HG03025 (cell line): Measurements from ENCODE around the gene LSG1.

ENCODE experiments used
- ATAC-seq: cut with Tn5 transposase; IDR thresholded peaks from one replicate; pipeline ENCODE4 v1.9.1; 2021; ENCODE audit warnings: mild to moderate bottlenecking, moderate library complexity; ENCODE audit not compliant: unreplicated experiment, low FRiP score

Gene LSG1

GRCh38 chr3:194671900-194672808, at the start of gene LSG1:
Gene LSG1, minus strand, starts transcription at chr3:194672191. Its CDS starts 29 bp downstream, at chr3:194672162.
- peak; percentile 93 for ATAC-seq

- ATAC-seq = no peak
Observed at GRCh38 chr3:194720048-194720447, 48.1 kb upstream of the LSG1 start.

GRCh38 chr3:194718079-194718478, 46.1 kb upstream of the LSG1 start:
- no peak for ATAC-seq

- ATAC-seq = no peak
Observed at GRCh38 chr3:194715022-194715800, 43.2 kb upstream of the LSG1 start.

GRCh38 chr3:194714564-194714963, 42.6 kb upstream of the LSG1 start:
- ATAC-seq = no peak

GRCh38 chr3:194714137-194714455, 42.1 kb upstream of the LSG1 start:
- no peak for ATAC-seq

- no peak for ATAC-seq
Observed at GRCh38 chr3:194713299-194714136, 41.5 kb upstream of the LSG1 start.

GRCh38 chr3:194711913-194712312, 39.9 kb upstream of the LSG1 start:
- no peak for ATAC-seq

- ATAC-seq = no peak
Observed at GRCh38 chr3:194711286-194711685, 39.3 kb upstream of the LSG1 start.

- no peak for ATAC-seq
Observed at GRCh38 chr3:194707147-194707540, 35.2 kb upstream of the LSG1 start.

- no peak for ATAC-seq
Observed at GRCh38 chr3:194705761-194706160, 33.8 kb upstream of the LSG1 start.

- no peak for ATAC-seq
Observed at GRCh38 chr3:194705227-194705626, 33.2 kb upstream of the LSG1 start.

- ATAC-seq = no peak
Observed at GRCh38 chr3:194702545-194702944, 30.6 kb upstream of the LSG1 start.

- ATAC-seq = no peak
Observed at GRCh38 chr3:194696702-194697101, 24.7 kb upstream of the LSG1 start.

- peak; percentile 59 for ATAC-seq
Observed at GRCh38 chr3:194691481-194692283, 19.7 kb upstream of the LSG1 start.

- ATAC-seq = no peak
Observed at GRCh38 chr3:194690501-194691372, 18.7 kb upstream of the LSG1 start.

- ATAC-seq = no peak
Observed at GRCh38 chr3:194689493-194689944, 17.5 kb upstream of the LSG1 start.

GRCh38 chr3:194688946-194689345, 17.0 kb upstream of the LSG1 start:
- no peak for ATAC-seq

- no peak for ATAC-seq
Observed at GRCh38 chr3:194688200-194688740, 16.3 kb upstream of the LSG1 start.
